ENCODE measurements around the gene NR5A1.

NR5A1 gene
- long read RNA-seq, donor 1, result 0 reads
- long read RNA-seq, donor 2, result 0 reads
- long read RNA-seq, donor 3, result 0 reads
- long read RNA-seq, donor 4, result 0 reads
- long read RNA-seq, donor 5, result 0 reads
- long read RNA-seq, donor 6, result 0 reads
- long read RNA-seq, donor 7, result 0 reads
- long read RNA-seq, donor 8, result 0 reads

- DNase-seq, result no peak
Measured at GRCh38 chr9:124506931-124507879, at the start of gene NR5A1. Gene NR5A1, minus strand, starts transcription at chr9:124507399. Its CDS starts 4,004 bp downstream, at chr9:124503395.

GRCh38 chr9:124555043-124555442 is 47.8 kb upstream of the NR5A1 start:
- DNase-seq, result no peak

- no peak for DNase-seq
Measured at GRCh38 chr9:124553738-124554137, 46.5 kb upstream of the NR5A1 start.

- no peak for DNase-seq
Measured at GRCh38 chr9:124552273-124552605, 45.0 kb upstream of the NR5A1 start.

GRCh38 chr9:124551472-124552272 is 44.5 kb upstream of the NR5A1 start:
- DNase-seq, result peak; percentile 31

- DNase-seq, result no peak
Measured at GRCh38 chr9:124550072-124550471, 42.9 kb upstream of the NR5A1 start.

- DNase-seq, result no peak
Measured at GRCh38 chr9:124549016-124549415, 41.8 kb upstream of the NR5A1 start.

- DNase-seq, result no peak
Measured at GRCh38 chr9:124544535-124544934, 37.3 kb upstream of the NR5A1 start.

- no peak for DNase-seq
Measured at GRCh38 chr9:124541824-124542223, 34.6 kb upstream of the NR5A1 start.

- DNase-seq, result no peak
Measured at GRCh38 chr9:124537926-124538325, 30.7 kb upstream of the NR5A1 start.

GRCh38 chr9:124535846-124536245 is 28.6 kb upstream of the NR5A1 start:
- DNase-seq, result no peak

GRCh38 chr9:124532897-124533296 is 25.7 kb upstream of the NR5A1 start:
- DNase-seq, result no peak

GRCh38 chr9:124531115-124531514 is 23.9 kb upstream of the NR5A1 start:
- no peak for DNase-seq

- DNase-seq, result no peak
Measured at GRCh38 chr9:124530246-124530645, 23.0 kb upstream of the NR5A1 start.

- no peak for DNase-seq
Measured at GRCh38 chr9:124527781-124528180, 20.6 kb upstream of the NR5A1 start.

GRCh38 chr9:124526174-124526573 is 19.0 kb upstream of the NR5A1 start:
- no peak for DNase-seq

GRCh38 chr9:124522121-124523098 is 15.2 kb upstream of the NR5A1 start:
- DNase-seq, result no peak

GRCh38 chr9:124521142-124521541 is 13.9 kb upstream of the NR5A1 start:
- DNase-seq, result no peak

- no peak for DNase-seq
Measured at GRCh38 chr9:124520206-124520596, 13.0 kb upstream of the NR5A1 start.

- DNase-seq, result no peak
Measured at GRCh38 chr9:124518116-124518515, 10.9 kb upstream of the NR5A1 start.

- DNase-seq, result no peak
Measured at GRCh38 chr9:124517600-124517999, 10.4 kb upstream of the NR5A1 start.

GRCh38 chr9:124514874-124515273 is 7.7 kb upstream of the NR5A1 start:
- no peak for DNase-seq

Measured in right kidney (tissue), 9 donors.